CD4-positive, CD25-positive, alpha-beta regulatory T cell (primary cell): ENCODE measurements around the gene DNAJC28. TPM values are rescaled to one million over a fixed set of nuclear protein-coding genes. Genes with fewer than 3 reads are reported as not detected.
A peak's percentile ranks its signal among the peaks of the same experiment; 100 is the strongest.
"Not testable (repeated sequence)": the region's sequence is repeated elsewhere in the genome, so short reads cannot be mapped to it uniquely, and the experiment has no call there.

Source experiments
- ATAC-seq, 2 donors: fragments of 150-1000 bp; cut with Tn5 transposase; one replicate each; pipeline ENCODE4 v1.10.0; 2021; ENCODE audit warnings: low read depth in 2 of 2, moderate number of reproducible peaks in 2 of 2, moderate library complexity in 1 of 2
- DNase-seq, 3 donors: peaks; one replicate each; pipeline versions ENCODE4 v3.0.0 to v3.0.0-alpha.2; 2012 to 2022; ENCODE audit warnings: mixed read lengths in 1 of 3
- H3K27ac ChIP-seq: one replicate; pipeline ENCODE4 v1.7.0; 2013; ENCODE audit warnings: mild to moderate bottlenecking, low read length; ENCODE audit not compliant: insufficient read depth, poor library complexity, severe bottlenecking
- H3K27me3 ChIP-seq: one replicate; pipeline ENCODE4 v1.7.0; 2013; ENCODE audit warnings: low read length; ENCODE audit not compliant: control insufficient read depth, insufficient read depth
- H3K36me3 ChIP-seq: one replicate; pipeline ENCODE4 v1.7.0; 2013; ENCODE audit warnings: mild to moderate bottlenecking, low read length, moderate library complexity; ENCODE audit not compliant: control insufficient read depth, insufficient read depth
- H3K4me1 ChIP-seq: 2 replicates; pipeline ENCODE4 v1.7.0; 2013; ENCODE audit warnings: mild to moderate bottlenecking, low read length; ENCODE audit not compliant: insufficient read depth, control insufficient read depth, poor library complexity, severe bottlenecking
- H3K4me3 ChIP-seq: one replicate; pipeline ENCODE4 v1.7.0; 2013; ENCODE audit warnings: low read depth, mild to moderate bottlenecking, low read length, moderate library complexity
- H3K9me3 ChIP-seq, 2 experiments: 1 replicate in 1 of 2; 2 replicates in 1 of 2; pipeline ENCODE4 v1.7.0; 2013; ENCODE audit warnings: low read length in 2 of 2, mild to moderate bottlenecking in 1 of 2, moderate library complexity in 1 of 2; ENCODE audit not compliant: control insufficient read depth in 2 of 2
- H3K27ac Mint-ChIP-seq, 3 donors: one replicate each; pipeline ENCODE4 v1.8.0; 2020 to 2022; ENCODE audit warnings: mild to moderate bottlenecking in 3 of 3, mixed read lengths in 3 of 3, moderate library complexity in 2 of 3
- H3K27me3 Mint-ChIP-seq: one replicate; pipeline ENCODE4 v1.8.0; 2022; ENCODE audit warnings: mild to moderate bottlenecking, mixed read lengths
- H3K36me3 Mint-ChIP-seq: one replicate; pipeline ENCODE4 v1.8.0; 2020; ENCODE audit warnings: mixed read lengths
- H3K4me1 Mint-ChIP-seq, 4 donors: one replicate each; pipeline ENCODE4 v1.8.0; 2020 to 2022; ENCODE audit warnings: mixed read lengths in 4 of 4, mild to moderate bottlenecking in 1 of 4
- H3K4me3 Mint-ChIP-seq, 4 donors: one replicate each; pipeline ENCODE4 v1.8.0; 2020 to 2022; ENCODE audit warnings: mild to moderate bottlenecking in 4 of 4, mixed read lengths in 4 of 4, moderate library complexity in 3 of 4
- H3K9me3 Mint-ChIP-seq, 7 donors: one replicate each; pipeline ENCODE4 v1.8.0; 2020 to 2022; ENCODE audit warnings: mixed read lengths in 7 of 7, mild to moderate bottlenecking in 3 of 7, moderate library complexity in 2 of 7
- polyA plus RNA-seq, 4 donors: library from polyadenylated mRNA; unstranded; fragments of 300-500 nt; fragmentation: Illumina TruSeq; gene quantifications; one replicate each; pipeline ENCODE4 v1.2.3, GENCODE V29; 2021
- total RNA-seq: library from RNA; stranded (reverse); gene quantifications from one replicate; pipeline ENCODE4 v1.2.3, GENCODE V29; 2022

DNAJC28 gene
- total and polyA plus RNA-seq, 5 donors from 2014 or later = 0.17 to 0.78 (median 0.70) TPM

GRCh38 chr21:33446620-33447019 is 44.9 kb downstream of the DNAJC28 start:
- not testable (repeated sequence) for DNase-seq, ATAC-seq, H3K9me3 Mint-ChIP-seq, H3K4me3 ChIP-seq, H3K4me3 Mint-ChIP-seq, H3K36me3 ChIP-seq, H3K27me3 Mint-ChIP-seq, H3K27me3 ChIP-seq, H3K27ac Mint-ChIP-seq, H3K27ac ChIP-seq, H3K4me1 ChIP-seq, H3K9me3 ChIP-seq
- H3K4me1 Mint-ChIP-seq = peaks cover 3 to 10% (median 7%) of the 10 kb centered on the region in 4 donors
- peaks cover 36% of the 10 kb centered on the region for H3K36me3 Mint-ChIP-seq

- Histone ChIP-seq H3K4me3 (no peak overlapping the region), H3K4me1 (no peaks in the 10 kb centered on the region), H3K27me3 (no peaks in the 10 kb centered on the region), H3K9me3 (no peaks in the 10 kb centered on the region), H3K27ac (no peak overlapping the region), H3K36me3 (peaks cover 3% of the 10 kb centered on the region)
- H3K36me3 Mint-ChIP-seq = peaks cover 33% of the 10 kb centered on the region
- H3K9me3 Mint-ChIP-seq = no peaks in the 10 kb centered on the region
- H3K27ac Mint-ChIP-seq = no peak overlapping the region
- no peaks in the 10 kb centered on the region for H3K27me3 Mint-ChIP-seq
- no peak for ATAC-seq
- H3K4me1 Mint-ChIP-seq = peaks cover 3 to 15% (median 8%) of the 10 kb centered on the region in 4 donors
- no peak overlapping the region for H3K4me3 Mint-ChIP-seq
- DNase-seq = no peak
These were observed 47.0 kb downstream of the DNAJC28 start for GRCh38 chr21:33444499-33444898.

- no peaks in the 10 kb centered on the region for H3K27me3 ChIP-seq
- ATAC-seq (no peak), DNase-seq (no peak)
- H3K4me1 ChIP-seq = no peaks in the 10 kb centered on the region
- H3K36me3 ChIP-seq = peaks cover 7% of the 10 kb centered on the region
- Mint-ChIP-seq H3K36me3 (peaks cover 29% of the 10 kb centered on the region), H3K27me3 (no peaks in the 10 kb centered on the region), H3K4me1 (peaks cover 3 to 15% (median 8%) of the 10 kb centered on the region in 4 donors), H3K9me3 (peaks cover 0 to 1% (median 0%) of the 10 kb centered on the region in 7 donors), H3K4me3 (no peak overlapping the region), H3K27ac (peak overlapping the region in 2 of 3 donors; percentile 55 to 87)
- H3K4me3 ChIP-seq = no peak overlapping the region
- H3K9me3 ChIP-seq = no peaks in the 10 kb centered on the region
- no peak overlapping the region for H3K27ac ChIP-seq
These were observed 48.3 kb downstream of the DNAJC28 start for GRCh38 chr21:33443194-33443593.

- no peaks in the 10 kb centered on the region for H3K27me3 Mint-ChIP-seq
- H3K4me1 ChIP-seq = no peaks in the 10 kb centered on the region
- ATAC-seq (no peak), DNase-seq (no peak)
- H3K9me3 ChIP-seq = no peaks in the 10 kb centered on the region
- peak overlapping the region; percentile 32 to 82 (median 39) for H3K27ac Mint-ChIP-seq
- no peak overlapping the region for H3K27ac ChIP-seq
- peaks cover 28% of the 10 kb centered on the region for H3K36me3 Mint-ChIP-seq
- peaks cover 3 to 15% (median 8%) of the 10 kb centered on the region in 4 donors for H3K4me1 Mint-ChIP-seq
- no peaks in the 10 kb centered on the region for H3K27me3 ChIP-seq
- no peak overlapping the region for H3K4me3 Mint-ChIP-seq
- H3K36me3 ChIP-seq = peaks cover 17% of the 10 kb centered on the region
- H3K4me3 ChIP-seq = no peak overlapping the region
- peaks cover 0 to 1% (median 0%) of the 10 kb centered on the region in 7 donors for H3K9me3 Mint-ChIP-seq
These were observed 49.7 kb downstream of the DNAJC28 start for GRCh38 chr21:33441489-33442477.

Other genes starting within 250 kb of the DNAJC28 start
- 30.9 TPM for gene IL10RB, start 225.3 kb downstream of the DNAJC28 start, total RNA-seq
- gene IL10RB, start 225.3 kb downstream of the DNAJC28 start, polyA plus RNA-seq = 100 to 1,000 TPM in 1 of 4 donors, 10 to 100 TPM in 3; 72.3 to 105 (median 84.9) TPM
- gene IFNAR1, start 166.7 kb downstream of the DNAJC28 start, total RNA-seq = 23.9 TPM
- gene IFNAR1, start 166.7 kb downstream of the DNAJC28 start, polyA plus RNA-seq = 10 to 100 TPM; 61.7 to 93.8 (median 68.4) TPM
- gene IFNGR2, start 88.3 kb downstream of the DNAJC28 start, total RNA-seq = 10.2 TPM
- 10 to 100 TPM; 21.7 to 37.2 (median 24.5) TPM for gene IFNGR2, start 88.3 kb downstream of the DNAJC28 start, polyA plus RNA-seq
- 84.2 TPM for gene TMEM50B, start 11.7 kb downstream of the DNAJC28 start, total RNA-seq
- gene TMEM50B, start 11.7 kb downstream of the DNAJC28 start, polyA plus RNA-seq = 10 to 100 TPM; 60.1 to 63.2 (median 61.6) TPM
- gene GART, start 50.4 kb upstream of the DNAJC28 start, total RNA-seq = 44.0 TPM
- 10 to 100 TPM; 45.5 to 63.9 (median 52.1) TPM for gene GART, start 50.4 kb upstream of the DNAJC28 start, polyA plus RNA-seq
- gene SON, start 51.3 kb upstream of the DNAJC28 start, total RNA-seq = 358 TPM
- gene SON, start 51.3 kb upstream of the DNAJC28 start, polyA plus RNA-seq = 100 to 1,000 TPM; 429 to 518 (median 444) TPM
- gene DONSON, start 97.0 kb upstream of the DNAJC28 start, total RNA-seq = 15.2 TPM
- 1 to 10 TPM; 4.2 to 5.1 (median 4.9) TPM for gene DONSON, start 97.0 kb upstream of the DNAJC28 start, polyA plus RNA-seq
- gene CRYZL1, start 150.0 kb upstream of the DNAJC28 start, total RNA-seq = 35.7 TPM
- 10 to 100 TPM; 27.2 to 31.9 (median 30.8) TPM for gene CRYZL1, start 150.0 kb upstream of the DNAJC28 start, polyA plus RNA-seq
- gene ITSN1, start 150.8 kb upstream of the DNAJC28 start, total RNA-seq = 1.1 TPM
- gene ITSN1, start 150.8 kb upstream of the DNAJC28 start, polyA plus RNA-seq = under 1 TPM; 0.17 to 0.98 (median 0.33) TPM